EH (cell line): Measurements from ENCODE around the gene FAM131B.
A peak's percentile ranks its signal among the peaks of the same experiment; 100 is the strongest.

ENCODE experiments used
- DNase-seq: peaks from one replicate; pipeline ENCODE4 v3.0.0-alpha.2; 2015; ENCODE audit warnings: low read depth

Gene FAM131B

DNA sequence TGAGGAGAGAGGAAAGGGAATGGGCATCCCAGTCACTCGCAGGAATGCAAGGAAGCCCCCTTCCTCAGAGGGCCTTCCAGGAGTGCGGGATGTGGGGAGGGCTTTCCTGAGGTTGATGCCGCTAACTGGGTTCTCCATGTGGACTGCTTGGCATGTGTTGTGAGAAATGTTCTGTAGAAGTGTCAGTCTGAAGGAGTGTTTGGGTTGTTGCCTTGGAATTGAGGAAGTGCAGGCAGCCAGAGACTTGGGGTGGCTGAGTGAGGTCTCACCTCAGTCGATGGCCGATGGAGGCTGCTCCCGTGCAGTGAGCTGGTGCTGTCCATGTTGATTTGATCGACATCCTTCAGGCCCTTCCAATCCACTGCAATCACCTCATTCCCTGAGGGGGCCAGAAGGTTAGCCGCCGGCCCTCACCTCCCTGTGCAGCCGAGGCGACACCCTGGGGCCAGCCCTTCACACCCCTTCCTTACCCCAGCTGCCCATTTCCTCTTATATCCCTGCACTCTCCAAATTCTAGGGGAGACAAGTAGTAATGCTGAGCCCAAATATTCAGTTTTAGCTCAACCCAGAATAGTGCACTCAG is 2.7 kb downstream of the FAM131B start:
- DNase-seq = no peak

DNA sequence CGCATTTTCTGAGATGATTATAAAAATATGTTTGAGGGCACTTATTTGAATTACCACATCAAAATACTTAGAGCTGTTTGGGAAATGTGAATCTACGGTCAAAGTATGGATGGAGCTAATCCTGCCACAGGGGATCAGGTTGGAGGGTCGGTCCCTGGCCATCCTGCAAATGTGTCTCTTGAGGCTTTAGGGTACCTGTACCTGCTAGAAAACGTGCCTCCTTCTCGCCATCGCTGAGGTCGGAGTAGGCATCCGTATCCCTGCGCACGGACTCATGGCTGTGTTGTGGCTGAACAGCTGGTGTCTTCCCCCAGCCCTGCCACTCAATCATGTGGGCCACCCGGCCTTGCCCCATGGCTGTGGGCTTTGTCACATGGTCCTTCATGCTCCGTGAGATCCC is 3.9 kb downstream of the FAM131B start:
- DNase-seq = no peak

DNA sequence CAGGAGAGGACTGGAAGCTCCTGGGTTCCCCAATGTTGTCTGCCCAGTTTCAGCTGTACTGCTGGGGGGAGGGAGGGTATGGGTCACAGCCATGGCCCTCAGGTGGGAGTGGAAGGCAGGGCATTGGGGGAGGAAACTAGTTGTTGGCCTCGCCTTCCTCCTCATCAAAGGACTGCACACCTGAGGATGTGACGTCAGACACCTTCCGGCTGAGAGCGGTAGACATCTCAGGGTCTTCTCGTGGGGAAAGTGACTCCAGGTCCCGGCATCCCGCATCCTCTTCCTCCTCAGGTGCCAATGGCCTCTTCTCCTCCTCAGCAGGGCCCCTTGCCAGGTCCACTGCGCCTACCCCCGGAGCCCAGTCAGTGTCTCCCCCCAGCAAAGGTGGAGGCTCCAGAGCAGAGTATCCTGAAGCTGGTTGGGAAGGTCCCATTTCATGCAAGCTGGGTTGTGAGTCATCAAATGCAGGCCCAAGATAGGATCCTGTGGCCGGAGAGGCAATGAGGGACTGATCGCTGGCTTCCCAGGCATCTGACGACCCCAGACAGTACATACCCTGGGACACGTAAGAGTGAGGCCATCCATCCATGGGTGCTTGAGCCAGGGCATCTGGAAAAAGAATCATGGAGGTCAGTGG is 6.0 kb downstream of the FAM131B start:
- DNase-seq = no peak

- no peak for DNase-seq
Observed at GRCh38 chr7:143355450-143356385, 6.8 kb downstream of the FAM131B start.

- no peak for DNase-seq
Observed at GRCh38 chr7:143354965-143355364, 7.5 kb downstream of the FAM131B start.

- DNase-seq = no peak
Observed at GRCh38 chr7:143354376-143354775, 8.1 kb downstream of the FAM131B start.

GRCh38 chr7:143352531-143353002 is 9.9 kb downstream of the FAM131B start:
- no peak for DNase-seq

DNA sequence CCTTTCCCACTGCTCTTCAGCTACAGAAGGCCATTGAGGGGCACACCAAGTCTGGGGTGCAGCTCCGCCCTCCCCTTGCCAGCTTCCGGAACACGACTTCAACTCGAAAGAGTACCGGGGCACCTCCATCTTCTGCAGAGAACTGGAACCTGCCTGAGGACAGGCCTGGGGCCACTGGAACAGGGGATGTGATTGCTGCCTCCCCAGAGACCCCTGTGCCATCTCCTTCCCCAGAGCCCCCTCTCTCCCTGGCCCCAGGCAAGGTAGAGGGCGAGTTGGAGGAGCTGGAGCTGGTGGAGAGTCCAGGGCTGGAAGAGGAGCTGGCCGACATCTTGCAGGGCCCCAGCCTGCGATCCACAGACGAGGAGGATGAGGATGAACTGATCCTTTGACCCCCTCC is 10.9 kb downstream of the FAM131B start:
- no peak for DNase-seq

DNA sequence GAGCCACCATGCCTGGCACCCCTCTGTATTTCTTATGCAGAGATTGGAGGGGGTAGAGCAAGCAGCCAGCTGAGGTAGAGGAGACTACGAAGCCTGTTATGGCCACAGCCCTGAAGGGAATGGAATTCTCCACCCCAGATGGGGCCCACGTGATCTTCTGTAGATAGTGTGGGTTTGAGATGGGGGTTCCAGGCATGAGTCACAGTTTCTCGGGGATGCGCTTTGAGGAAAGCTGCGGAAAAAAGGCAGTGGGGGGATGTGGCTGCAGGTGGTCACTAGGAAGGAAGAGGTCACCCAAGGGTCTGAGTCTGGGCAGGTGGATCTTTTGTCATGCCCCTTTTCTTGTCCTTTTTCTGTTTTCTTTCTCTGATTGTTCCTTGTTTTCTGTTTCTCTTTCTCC is 11.5 kb downstream of the FAM131B start:
- DNase-seq = no peak

- no peak for DNase-seq
Observed at GRCh38 chr7:143347950-143348349, 14.6 kb downstream of the FAM131B start.

- no peak for DNase-seq
Observed at GRCh38 chr7:143346018-143346417, 16.5 kb downstream of the FAM131B start.

DNA sequence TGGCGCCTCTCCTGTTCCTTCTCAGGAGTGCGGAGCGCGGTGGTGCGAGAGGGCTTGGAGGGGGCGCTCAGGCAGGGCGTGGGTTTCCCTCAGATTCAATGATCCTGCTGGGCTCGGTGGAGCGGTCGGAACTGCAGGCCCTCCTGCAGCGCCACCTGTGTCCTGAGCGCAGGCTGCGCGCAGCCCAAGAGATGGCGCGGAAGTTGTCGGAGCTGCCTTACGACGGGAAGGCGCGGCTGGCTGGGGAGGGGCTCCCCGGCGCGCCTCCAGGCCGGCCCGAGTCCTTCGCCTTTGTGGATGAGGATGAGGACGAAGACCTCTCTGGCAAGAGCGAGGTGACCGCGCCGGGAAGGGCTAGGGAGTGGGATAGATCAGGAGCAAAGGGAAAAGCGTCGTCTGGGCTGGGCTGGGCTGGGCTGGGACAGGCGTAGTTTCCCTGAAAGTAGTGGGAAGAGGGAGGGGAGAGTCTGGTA is 17.0 kb downstream of the FAM131B start:
- DNase-seq = peak; percentile 9

DNA sequence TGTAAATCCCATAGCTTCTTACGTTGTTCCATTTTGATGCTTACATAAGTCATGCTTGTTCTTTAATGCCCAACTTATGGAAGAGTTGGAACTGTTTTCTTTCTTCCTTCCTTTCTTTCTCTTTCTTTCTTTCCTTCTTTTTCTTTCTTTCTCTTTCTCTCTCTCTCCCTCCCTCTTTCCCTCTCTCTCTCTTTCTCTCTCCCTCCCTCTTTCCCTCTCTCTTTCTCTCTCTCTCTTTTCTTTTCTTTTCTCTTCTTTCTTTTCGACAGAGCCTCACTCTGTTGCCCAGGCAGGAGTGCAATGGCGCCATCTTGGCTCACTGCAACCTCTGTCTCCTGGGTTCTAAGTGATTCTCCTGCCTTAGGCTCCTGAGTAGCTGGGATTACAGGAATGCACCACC is 18.9 kb downstream of the FAM131B start:
- no peak for DNase-seq

- DNase-seq = no peak
Observed at GRCh38 chr7:143341842-143342241, 20.7 kb downstream of the FAM131B start.

GRCh38 chr7:143337216-143337615 is 25.3 kb downstream of the FAM131B start:
- DNase-seq = no peak

DNA sequence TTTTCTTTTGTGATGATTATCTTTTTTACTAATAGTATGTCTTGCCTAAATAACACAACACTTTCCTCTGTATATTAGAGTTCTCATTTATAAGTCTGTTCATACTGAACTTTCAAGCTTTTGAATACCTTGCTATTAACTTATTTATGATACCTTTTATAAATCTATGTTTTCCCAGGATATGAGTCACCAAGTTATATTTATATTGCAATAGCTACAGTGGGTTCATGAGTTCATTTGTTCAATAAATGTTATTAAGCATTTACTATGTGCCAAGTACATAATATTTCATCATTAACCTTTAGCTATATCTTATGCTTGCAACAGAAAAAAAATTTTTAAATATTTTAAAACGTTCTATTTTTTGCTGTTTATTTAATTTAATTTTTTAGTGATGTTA is 28.3 kb downstream of the FAM131B start:
- DNase-seq = no peak

- DNase-seq = peak; percentile 88
Observed at GRCh38 chr7:143331179-143331801, 31.2 kb downstream of the FAM131B start.

DNA sequence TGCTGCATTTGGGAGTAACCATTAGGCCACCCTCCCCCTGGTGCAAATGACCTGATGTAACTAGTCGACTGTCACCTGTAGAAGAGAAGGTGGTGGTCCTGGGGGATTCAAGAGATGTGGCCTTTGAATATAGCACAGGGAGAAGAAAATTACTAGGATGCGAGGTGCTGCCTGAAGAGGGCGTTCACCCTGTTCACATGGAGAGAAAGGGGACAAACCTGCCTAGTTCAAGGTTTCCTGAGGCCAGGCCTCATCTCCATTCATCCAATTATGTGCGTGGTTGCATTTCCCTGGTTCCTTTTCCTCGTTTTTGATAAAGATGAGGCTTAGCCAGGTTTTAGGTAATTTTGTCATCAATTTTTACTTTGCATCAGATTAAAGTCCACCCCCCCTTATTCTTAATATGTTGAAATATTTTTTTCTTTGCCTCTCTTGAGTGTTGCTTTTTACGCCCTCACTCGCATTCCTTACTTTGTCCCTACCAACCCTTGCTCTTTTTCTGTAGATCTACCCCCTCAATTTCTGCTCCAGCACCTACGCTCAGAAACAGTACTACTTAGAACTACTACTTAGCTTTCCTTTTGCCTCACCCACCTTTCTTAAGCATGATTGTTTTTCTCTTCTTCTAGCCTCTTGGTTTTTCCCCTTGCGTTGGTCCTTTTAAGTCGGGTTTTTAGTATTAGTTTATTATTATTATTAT is 32.9 kb downstream of the FAM131B start:
- no peak for DNase-seq

DNA sequence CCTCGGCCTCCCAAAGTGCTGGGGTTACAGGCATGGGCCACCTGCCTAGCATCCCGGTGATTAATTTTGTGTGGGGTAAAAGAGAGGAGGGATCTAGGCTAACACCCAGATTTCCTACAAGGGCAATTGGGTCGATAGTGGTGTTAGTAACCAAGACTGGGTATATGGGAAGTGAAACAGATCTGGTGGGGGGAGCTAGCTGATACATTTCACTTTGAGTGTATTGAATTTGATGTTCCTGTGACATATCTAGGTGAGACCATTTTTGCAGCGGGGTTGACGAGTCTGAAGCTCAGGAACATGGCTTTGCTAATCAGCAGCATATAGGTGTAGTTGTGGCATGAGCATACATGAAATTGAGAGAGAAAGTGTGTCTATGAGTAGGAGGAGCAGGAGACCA is 34.6 kb downstream of the FAM131B start:
- no peak for DNase-seq

- DNase-seq = peak; percentile 51
Observed at GRCh38 chr7:143325240-143325639, 37.3 kb downstream of the FAM131B start.

DNA sequence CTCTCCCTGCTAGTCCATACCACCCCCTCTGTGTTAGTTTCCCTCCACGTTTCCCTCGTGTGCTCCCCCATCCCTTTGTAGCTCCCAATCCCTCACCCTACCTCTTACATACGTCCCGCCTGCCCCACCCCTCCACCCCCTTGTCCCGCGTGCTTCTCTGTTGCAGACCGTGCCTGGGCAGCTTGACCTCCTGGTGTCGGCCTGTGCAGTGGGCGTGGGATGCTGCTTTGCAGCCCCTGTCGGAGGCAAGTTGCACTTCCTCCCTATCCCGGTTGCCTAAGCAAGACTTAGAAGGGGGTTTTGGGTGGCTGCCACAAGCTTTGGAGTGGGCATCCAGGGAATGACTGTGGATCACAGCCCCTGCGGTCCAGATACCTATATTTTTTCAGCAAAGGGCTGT is 38.9 kb downstream of the FAM131B start:
- DNase-seq = no peak
